Testis (tissue), 3 donors: ENCODE results near the gene LRRC45. TPM values are rescaled to one million over a fixed set of nuclear protein-coding genes. Genes with fewer than 3 reads are reported as not detected.

Experiments
- DNase-seq: peaks from one replicate; pipeline ENCODE4 v3.0.0-alpha.2; 2019
- H3K27ac ChIP-seq, 2 donors: fragments of 200-600 bp; sonication (generic); one replicate each; pipeline ENCODE4 v1.5.1; 2019
- H3K27me3 ChIP-seq: fragments of 200-600 bp; sonication (generic); one replicate; pipeline ENCODE4 v1.5.1; 2019
- H3K36me3 ChIP-seq: fragments of 200-600 bp; sonication (generic); one replicate; pipeline ENCODE4 v1.5.1; 2017; ENCODE audit warnings: low read depth; ENCODE audit errors: missing control alignments
- H3K4me1 ChIP-seq: fragments of 200-600 bp; sonication (generic); one replicate; pipeline ENCODE4 v1.5.1; 2019
- H3K4me3 ChIP-seq, 2 donors: fragments of 200-600 bp; sonication (generic); one replicate each; pipeline ENCODE4 v1.5.1; 2017 to 2019
- H3K9me3 ChIP-seq: fragments of 200-600 bp; sonication (generic); one replicate; pipeline ENCODE4 v1.5.1; 2017
- CTCF ChIP-seq, 3 experiments: fragments of 450-650 bp in 2 of 3; fragments of 200-600 bp in 1 of 3; sonication (generic) in 1 of 3; IDR thresholded peaks; one replicate each; pipeline ENCODE4 v1.5.1; 2016 to 2019; ENCODE audit warnings: antibody characterized with exemption in 3 of 3, mild to moderate bottlenecking in 2 of 3, moderate library complexity in 1 of 3
- POLR2A ChIP-seq: fragments of 450-650 bp; IDR thresholded peaks from one replicate; pipeline ENCODE4 v1.6.1; 2017; ENCODE audit warnings: antibody characterized with exemption, mild to moderate bottlenecking, moderate library complexity
- WGBS, 2 donors: methylation state at CpG; one replicate each; pipeline ENCODE4 v1.1.5; 2018; 5-methylcytosine and 5-hydroxymethylcytosine counted together
- intact Hi-C: fragments of 100-400 bp; cut with DNase I; formaldehyde crosslinking; loops from one replicate; pipeline ENCODE4 v1.15.1; 2023; ENCODE audit warnings: low total_unique reads
- polyA plus RNA-seq: library from polyadenylated mRNA; stranded (reverse); fragments of 350-450 nt; fragmentation: Illumina TruSeq; extraction: RNeasy Lipid Tissue Mini Kit (QIAGEN cat#74804); gene quantifications from one replicate; pipeline ENCODE4 v1.2.3, GENCODE V29; 2014; ENCODE audit warnings: low read depth, low replicate concordance; ENCODE audit not compliant: insufficient read depth
- total RNA-seq, 2 donors: library from RNA; depleted of rRNA; stranded (reverse); fragments of >200 nt; gene quantifications; one replicate each; pipeline ENCODE4 v1.2.3, GENCODE V29; 2016

Gene LRRC45
- total and polyA plus RNA-seq, 3 donors from 2014 or later, result 5.7 to 12.8 (median 10.7) TPM

- WGBS, 2 donors, result 80 to 88% methylated on average over 6 to 9 of the region's 9 CpGs
- intact Hi-C loops, result no loop called here
- peaks cover 19% of the 10 kb centered on the region for H3K4me1 ChIP-seq
Observed at GRCh38 chr17:82042649-82043048, 19.5 kb downstream of the LRRC45 start.

GRCh38 chr17:82043507-82043906 is 20.4 kb downstream of the LRRC45 start:
- intact Hi-C loops, result no loop called here
- 67 to 88% methylated on average over 9 to 16 of the region's 16 CpGs for WGBS, 2 donors
- Histone ChIP-seq H3K27ac (no peak overlapping the region), H3K9me3 (no peaks in the 10 kb centered on the region), H3K4me1 (peaks cover 11% of the 10 kb centered on the region), H3K36me3 (no peaks in the 10 kb centered on the region), H3K4me3 (no peak overlapping the region), H3K27me3 (no peaks in the 10 kb centered on the region)
- DNase-seq, result no peak
- TF ChIP-seq CTCF (IDR thresholded peaks at IDR 0.05) (no peak), POLR2A (no peak)

More at GRCh38 chr17:82042649-82043048, 19.5 kb downstream of the LRRC45 start:
- H3K4me3 ChIP-seq, result no peak overlapping the region
- no peak overlapping the region for H3K27ac ChIP-seq
- H3K36me3 ChIP-seq, result no peaks in the 10 kb centered on the region
- TF ChIP-seq POLR2A (no peak), CTCF (IDR thresholded peaks at IDR 0.05) (no peak)
- no peak for DNase-seq
- H3K27me3 ChIP-seq, result no peaks in the 10 kb centered on the region
- H3K9me3 ChIP-seq, result no peaks in the 10 kb centered on the region

GRCh38 chr17:82045936-82046484 is 22.9 kb downstream of the LRRC45 start:
- intact Hi-C loops, result no loop called here
- DNase-seq, result no peak
- WGBS, 2 donors, result 85 to 87% methylated on average over 4 to 14 of the region's 14 CpGs

GRCh38 chr17:82046903-82047302 is 23.8 kb downstream of the LRRC45 start:
- no peak overlapping the region for H3K27ac ChIP-seq
- intact Hi-C loops, result no loop called here
- no peak overlapping the region for H3K4me3 ChIP-seq
- no peak for DNase-seq
- no peaks in the 10 kb centered on the region for H3K9me3 ChIP-seq
- H3K27me3 ChIP-seq, result no peaks in the 10 kb centered on the region
- no peaks in the 10 kb centered on the region for H3K36me3 ChIP-seq
- TF ChIP-seq POLR2A (no peak), CTCF (IDR thresholded peaks at IDR 0.05) (no peak)
- H3K4me1 ChIP-seq, result no peaks in the 10 kb centered on the region
- 93% methylated on average over 15 to 21 of the region's 21 CpGs for WGBS, 2 donors

More at GRCh38 chr17:82045936-82046484, 22.9 kb downstream of the LRRC45 start:
- Histone ChIP-seq H3K36me3 (no peaks in the 10 kb centered on the region), H3K4me1 (no peaks in the 10 kb centered on the region), H3K27me3 (no peaks in the 10 kb centered on the region), H3K27ac (no peak overlapping the region), H3K4me3 (no peak overlapping the region), H3K9me3 (no peaks in the 10 kb centered on the region)
- TF ChIP-seq POLR2A (no peak), CTCF (IDR thresholded peaks at IDR 0.05) (no peak)

GRCh38 chr17:82047379-82047778 is 24.3 kb downstream of the LRRC45 start:
- Histone ChIP-seq H3K27ac (no peak overlapping the region), H3K4me1 (peaks cover under 1% of the 10 kb centered on the region), H3K4me3 (no peak overlapping the region), H3K36me3 (no peaks in the 10 kb centered on the region), H3K27me3 (no peaks in the 10 kb centered on the region), H3K9me3 (no peaks in the 10 kb centered on the region)
- intact Hi-C loops, result no loop called here
- no peak for TF ChIP-seq CTCF (IDR thresholded peaks at IDR 0.05)
- no peak for TF ChIP-seq POLR2A
- 81 to 89% methylated on average over 24 of the region's 24 CpGs for WGBS, 2 donors
- no peak for DNase-seq
